Vagina (tissue), 2 donors: ENCODE results near the gene DENND5B. TPM values are rescaled to one million over a fixed set of nuclear protein-coding genes. Genes with fewer than 3 reads are reported as not detected.

Experiments
- DNase-seq, 2 donors: peaks; one replicate each; pipeline ENCODE4 v3.0.0-alpha.2; 2017; ENCODE audit errors: extremely low spot score in 2 of 2
- H3K27ac ChIP-seq: fragments of 200-600 bp; sonication (generic); one replicate; pipeline ENCODE4 v1.5.1; 2019
- H3K27me3 ChIP-seq: fragments of 200-600 bp; sonication (generic); one replicate; pipeline ENCODE4 v1.5.1; 2019
- H3K36me3 ChIP-seq, 2 donors: fragments of 200-600 bp; sonication (generic); one replicate each; pipeline ENCODE4 v1.5.1; 2017 to 2019
- H3K4me1 ChIP-seq: fragments of 200-600 bp; sonication (generic); one replicate; pipeline ENCODE4 v1.5.1; 2019
- H3K4me3 ChIP-seq, 2 donors: fragments of 200-600 bp; sonication (generic); 1 replicate in 1 of 2; 2 replicates in 1 of 2; pipeline ENCODE4 v1.5.1; 2016 to 2019
- H3K9me3 ChIP-seq: fragments of 200-600 bp; sonication (generic); one replicate; pipeline ENCODE4 v1.5.1; 2019
- CTCF ChIP-seq, 3 experiments: fragments of 450-650 bp in 2 of 3; fragments of 200-600 bp in 1 of 3; sonication (generic) in 1 of 3; IDR thresholded peaks; one replicate each; pipeline ENCODE4 v1.5.1; 2017 to 2019; ENCODE audit warnings: antibody characterized with exemption in 3 of 3, mild to moderate bottlenecking in 2 of 3, moderate library complexity in 2 of 3
- POLR2A ChIP-seq, 2 donors: fragments of 450-650 bp; IDR thresholded peaks; one replicate each; pipeline ENCODE4 v1.6.1; 2017; ENCODE audit warnings: antibody characterized with exemption in 2 of 2, mild to moderate bottlenecking in 2 of 2, moderate library complexity in 2 of 2
- POLR2AphosphoS5 ChIP-seq, 2 donors: sonication (generic); formaldehyde crosslinking; IDR thresholded peaks; one replicate each; pipeline ENCODE4 v1.9.0; 2017; ENCODE audit warnings: antibody characterized with exemption in 2 of 2, mild to moderate bottlenecking in 2 of 2, low read depth in 1 of 2; ENCODE audit not compliant: insufficient read depth in 1 of 2
- intact Hi-C: fragments of 100-400 bp; cut with DNase I; formaldehyde crosslinking; loops from one replicate; pipeline ENCODE4 v1.15.1; 2023
- total RNA-seq: library from RNA; depleted of rRNA; stranded (reverse); fragments of >200 nt; gene quantifications from one replicate; pipeline ENCODE4 v1.2.3, GENCODE V29; 2016

The DENND5B gene
- total RNA-seq, 1 donor from 2014 or later = 25.3 TPM

- no peaks in the 10 kb centered on the region for H3K27me3 ChIP-seq
Measured at GRCh38 chr12:31519511-31519910, 71.4 kb downstream of the DENND5B start.

DNA sequence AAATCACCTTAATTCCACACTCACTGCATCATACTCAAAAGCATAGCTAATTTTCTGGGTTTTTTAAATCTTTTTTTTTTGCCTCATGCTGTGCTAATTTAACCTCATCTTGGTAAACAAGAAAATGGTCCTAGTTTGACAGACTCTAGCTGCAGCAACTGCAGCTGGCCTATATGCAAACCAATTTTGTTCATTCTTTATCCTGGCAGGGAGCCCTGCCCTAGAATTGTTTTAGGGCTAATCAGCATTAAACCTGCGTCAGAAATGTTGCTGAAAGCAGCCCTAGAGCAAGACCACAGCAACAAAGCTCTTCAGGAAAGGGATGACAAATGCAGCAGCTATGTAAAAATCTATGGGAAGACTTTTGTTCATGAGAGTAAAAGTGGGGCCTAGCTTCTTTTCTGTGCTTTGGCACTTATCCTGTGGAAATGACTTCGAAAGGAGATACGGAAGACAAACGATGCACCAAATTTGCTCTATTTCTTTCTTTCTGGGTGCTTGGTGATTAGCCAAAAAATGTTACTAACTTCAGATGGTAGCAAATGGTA, 72.2 kb downstream of the DENND5B start:
- Histone ChIP-seq H3K27me3 (no peaks in the 10 kb centered on the region), H3K4me1 (peaks cover 33% of the 10 kb centered on the region), H3K4me3 (no peak overlapping the region), H3K9me3 (no peaks in the 10 kb centered on the region), H3K27ac (no peak overlapping the region), H3K36me3 (no peaks in the 10 kb centered on the region)
- no peak for DNase-seq
- intact Hi-C loops = no loop called here
- no peak for TF ChIP-seq POLR2AphosphoS5 (IDR thresholded peaks at IDR 0.05; ENCODE audit: insufficient read depth in 1 of 2, low read depth in 1 of 2)
- no peak for TF ChIP-seq CTCF (IDR thresholded peaks at IDR 0.05)
- TF ChIP-seq POLR2A (IDR thresholded peaks at IDR 0.05) = no peak

More at GRCh38 chr12:31519511-31519910, 71.4 kb downstream of the DENND5B start:
- Histone ChIP-seq H3K27ac (no peak overlapping the region), H3K36me3 (no peaks in the 10 kb centered on the region), H3K4me3 (no peak overlapping the region), H3K9me3 (no peaks in the 10 kb centered on the region), H3K4me1 (peaks cover 33% of the 10 kb centered on the region)
- DNase-seq = no peak
- no peak for TF ChIP-seq POLR2A (IDR thresholded peaks at IDR 0.05)
- TF ChIP-seq POLR2AphosphoS5 (IDR thresholded peaks at IDR 0.05; ENCODE audit: insufficient read depth in 1 of 2, low read depth in 1 of 2) = no peak
- TF ChIP-seq CTCF (IDR thresholded peaks at IDR 0.05) = no peak
- intact Hi-C loops = no loop called here

DNA sequence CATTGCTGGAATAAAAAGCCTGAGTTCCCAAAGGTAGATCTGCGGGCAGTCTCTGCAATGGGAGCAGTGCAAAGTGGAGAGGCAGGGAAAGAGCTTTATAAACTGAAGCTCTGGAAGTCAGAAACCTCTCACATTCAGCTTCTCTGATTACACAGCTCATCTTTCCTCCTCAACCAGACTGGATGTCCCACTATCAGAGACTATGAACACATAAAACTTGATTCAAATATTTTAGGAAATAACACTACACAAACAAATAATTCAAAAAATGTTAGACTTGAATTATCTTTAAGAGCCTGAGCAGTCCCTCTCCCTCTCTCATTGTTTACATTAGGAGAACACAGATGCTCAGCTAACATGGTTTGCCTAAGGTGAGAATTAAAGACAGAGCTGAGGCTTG, 72.9 kb downstream of the DENND5B start:
- no peak for DNase-seq
- Histone ChIP-seq H3K36me3 (no peaks in the 10 kb centered on the region), H3K4me3 (no peak overlapping the region), H3K9me3 (no peaks in the 10 kb centered on the region), H3K4me1 (peaks cover 33% of the 10 kb centered on the region), H3K27ac (no peak overlapping the region), H3K27me3 (no peaks in the 10 kb centered on the region)
- no peak for TF ChIP-seq CTCF (IDR thresholded peaks at IDR 0.05)
- no peak for TF ChIP-seq POLR2AphosphoS5 (IDR thresholded peaks at IDR 0.05; ENCODE audit: insufficient read depth in 1 of 2, low read depth in 1 of 2)
- TF ChIP-seq POLR2A (IDR thresholded peaks at IDR 0.05) = no peak
- intact Hi-C loops = no loop called here

GRCh38 chr12:31516702-31517101, 74.2 kb downstream of the DENND5B start:
- no peak overlapping the region for H3K27ac ChIP-seq
- intact Hi-C loops = no loop called here
- H3K27me3 ChIP-seq = no peaks in the 10 kb centered on the region
- no peaks in the 10 kb centered on the region for H3K9me3 ChIP-seq
- no peak for DNase-seq
- peaks cover 33% of the 10 kb centered on the region for H3K4me1 ChIP-seq
- TF ChIP-seq CTCF (IDR thresholded peaks at IDR 0.05) (no peak), POLR2AphosphoS5 (IDR thresholded peaks at IDR 0.05; ENCODE audit: insufficient read depth in 1 of 2, low read depth in 1 of 2) (no peak), POLR2A (IDR thresholded peaks at IDR 0.05) (no peak)
- no peak overlapping the region for H3K4me3 ChIP-seq
- no peaks in the 10 kb centered on the region for H3K36me3 ChIP-seq

GRCh38 chr12:31514912-31515311, 76.0 kb downstream of the DENND5B start:
- Histone ChIP-seq H3K9me3 (no peaks in the 10 kb centered on the region), H3K27ac (no peak overlapping the region), H3K27me3 (no peaks in the 10 kb centered on the region), H3K36me3 (no peaks in the 10 kb centered on the region), H3K4me3 (no peak overlapping the region), H3K4me1 (peaks cover 28% of the 10 kb centered on the region)
- TF ChIP-seq POLR2A (IDR thresholded peaks at IDR 0.05) (no peak), POLR2AphosphoS5 (IDR thresholded peaks at IDR 0.05; ENCODE audit: insufficient read depth in 1 of 2, low read depth in 1 of 2) (no peak), CTCF (IDR thresholded peaks at IDR 0.05) (no peak)
- no peak for DNase-seq
- intact Hi-C loops = no loop called here
